GM20431 (cell line): ENCODE measurements around the gene TREML2.

Experiments
- in situ Hi-C: fragments of 300-500 bp; cut with MseI, MboI; formaldehyde crosslinking; loops from one replicate; pipeline ENCODE4 v1.15.0; 2020; ENCODE audit warnings: low sequenced_read_pairs; ENCODE audit not compliant: unreplicated experiment

TREML2 gene

GRCh38 chr6:41181566-41181965, 19.4 kb downstream of the TREML2 start:
- in situ Hi-C loops: no loop called here

GRCh38 chr6:41179163-41179562, 21.8 kb downstream of the TREML2 start:
- in situ Hi-C loops: no loop called here

- in situ Hi-C loops: no loop called here
Observed at GRCh38 chr6:41177695-41178094, 23.3 kb downstream of the TREML2 start.

- in situ Hi-C loops: no loop called here
Observed at GRCh38 chr6:41177287-41177686, 23.7 kb downstream of the TREML2 start.

GRCh38 chr6:41176189-41176588, 24.8 kb downstream of the TREML2 start:
- in situ Hi-C loops: no loop called here

GRCh38 chr6:41175084-41175483, 25.9 kb downstream of the TREML2 start:
- in situ Hi-C loops: no loop called here

- in situ Hi-C loops: no loop called here
Observed at GRCh38 chr6:41174610-41175009, 26.3 kb downstream of the TREML2 start.

- in situ Hi-C loops: no loop called here
Observed at GRCh38 chr6:41171908-41172307, 29.0 kb downstream of the TREML2 start.

- in situ Hi-C loops: no loop called here
Observed at GRCh38 chr6:41170547-41171160, 30.3 kb downstream of the TREML2 start.

GRCh38 chr6:41167173-41167963, 33.6 kb downstream of the TREML2 start:
- in situ Hi-C loops: no loop called here

GRCh38 chr6:41164551-41165120, 36.3 kb downstream of the TREML2 start:
- in situ Hi-C loops: no loop called here

- in situ Hi-C loops: no loop called here
Observed at GRCh38 chr6:41163419-41163717, 37.6 kb downstream of the TREML2 start.

- in situ Hi-C loops: no loop called here
Observed at GRCh38 chr6:41162687-41163418, 38.1 kb downstream of the TREML2 start, which contains the start of gene TREM2. TSS of gene TREM2 (minus strand) at chr6:41163116. CDS start at chr6:41163082, 34 bp downstream.

GRCh38 chr6:41161851-41162552, 38.9 kb downstream of the TREML2 start:
- in situ Hi-C loops: no loop called here

- in situ Hi-C loops: no loop called here
Observed at GRCh38 chr6:41161380-41161779, 39.6 kb downstream of the TREML2 start.

- in situ Hi-C loops: no loop called here
Observed at GRCh38 chr6:41160933-41161332, 40.0 kb downstream of the TREML2 start.

- in situ Hi-C loops: no loop called here
Observed at GRCh38 chr6:41159415-41160082, 41.4 kb downstream of the TREML2 start.

GRCh38 chr6:41157323-41157722, 43.6 kb downstream of the TREML2 start:
- in situ Hi-C loops: no loop called here

- in situ Hi-C loops: no loop called here
Observed at GRCh38 chr6:41156771-41157170, 44.2 kb downstream of the TREML2 start.

GRCh38 chr6:41156001-41156400, 44.9 kb downstream of the TREML2 start:
- in situ Hi-C loops: no loop called here
